ENCODE measurements around the gene KCNA2.

The KCNA2 gene

DNA sequence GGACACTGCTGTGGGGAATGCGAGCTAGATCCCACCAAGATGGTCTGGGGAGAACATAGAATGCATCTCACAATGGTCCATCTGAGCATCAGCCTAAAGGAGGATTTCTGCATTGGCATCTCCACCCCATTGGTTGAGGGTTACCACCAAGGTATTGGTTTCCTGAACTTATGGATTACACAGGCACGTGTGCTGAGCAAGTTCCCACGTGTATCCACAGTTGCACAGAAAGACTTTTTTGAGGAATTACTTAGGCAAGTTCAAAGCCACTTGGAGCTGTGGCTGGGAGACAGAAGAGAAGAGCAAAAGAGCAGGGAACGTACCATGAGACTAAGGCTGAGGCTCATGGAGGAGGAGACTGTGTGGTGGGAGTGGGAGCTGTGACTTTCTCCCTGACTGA lies 43.1 kb downstream of the KCNA2 start:
- no peak for DNase-seq

- DNase-seq, result no peak
These were observed 44.6 kb downstream of the KCNA2 start for GRCh38 chr1:110561596-110561995.

DNA sequence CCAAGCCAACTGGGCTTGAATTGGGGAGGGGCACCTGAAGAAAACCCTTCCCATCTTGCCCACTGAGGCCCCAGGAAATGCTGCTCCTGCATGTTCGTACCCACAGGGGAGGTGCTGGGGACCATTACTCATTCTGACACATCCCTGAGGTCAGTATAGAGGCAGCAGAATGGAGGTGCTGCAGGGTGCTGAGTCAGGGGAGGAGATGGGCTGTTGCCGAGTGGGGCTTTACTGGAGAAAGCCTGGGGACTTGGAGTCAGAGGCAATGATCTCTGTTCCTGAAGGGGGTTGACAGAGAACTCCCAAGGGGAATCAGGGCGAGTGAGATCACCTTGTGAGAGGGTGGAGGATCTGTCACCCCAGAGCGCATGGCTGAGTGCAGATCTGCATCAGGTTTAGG lies 47.0 kb downstream of the KCNA2 start:
- no peak for DNase-seq

DNA sequence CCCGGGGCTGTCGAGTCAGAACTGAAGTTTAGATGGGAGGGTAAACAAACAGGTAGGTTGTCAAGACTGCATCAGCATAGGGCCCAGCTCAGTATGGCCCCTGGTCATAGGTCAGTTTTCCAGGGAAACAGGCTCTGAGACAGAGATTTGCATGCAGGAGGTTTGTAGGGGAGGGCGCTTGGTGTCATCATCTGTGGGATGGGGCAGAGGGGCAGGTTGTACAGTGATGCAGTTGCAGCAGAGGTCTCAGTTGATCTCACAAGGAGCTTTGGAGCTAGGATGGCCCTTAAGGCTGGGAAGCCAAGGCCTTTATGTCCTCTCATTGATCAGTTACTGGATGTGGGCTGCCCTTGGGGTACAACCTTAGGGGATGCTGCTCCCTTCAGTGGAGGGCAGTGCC lies 48.7 kb downstream of the KCNA2 start:
- no peak for DNase-seq

- DNase-seq, result no peak
These were observed 49.7 kb downstream of the KCNA2 start for GRCh38 chr1:110556471-110556807.

GRCh38 chr1:110555807-110556470 lies 50.2 kb downstream of the KCNA2 start:
- no peak for DNase-seq

GRCh38 chr1:110554871-110555801 lies 51.0 kb downstream of the KCNA2 start:
- DNase-seq, result peak; percentile 19 to 41 (median 38)

DNA sequence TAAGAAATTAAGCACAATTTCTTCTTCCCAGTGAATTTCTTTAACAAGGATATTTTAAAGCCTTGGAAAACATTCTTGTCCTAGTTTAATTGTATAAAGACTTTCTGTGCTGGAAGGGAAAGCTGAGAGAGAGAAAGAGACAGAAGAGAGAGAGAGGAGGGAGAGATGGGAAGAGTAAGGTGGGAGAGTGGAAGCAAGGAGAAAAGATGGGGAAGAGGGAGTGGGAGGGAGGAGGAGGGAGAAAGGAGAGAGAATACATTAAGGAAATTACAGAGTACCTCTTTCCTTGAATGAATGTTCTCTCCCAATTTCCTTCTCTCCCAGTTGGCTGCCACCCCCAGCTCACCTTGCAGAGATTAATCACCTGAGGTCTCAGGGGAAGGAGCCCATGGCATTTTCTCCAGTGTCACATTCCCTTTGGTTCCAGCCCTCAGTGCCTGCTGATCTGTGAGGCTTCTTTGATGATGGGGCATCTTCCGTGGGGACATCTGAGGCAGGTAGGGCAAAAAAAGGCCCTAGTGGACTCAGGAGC lies 54.8 kb downstream of the KCNA2 start:
- DNase-seq, result no peak

DNA sequence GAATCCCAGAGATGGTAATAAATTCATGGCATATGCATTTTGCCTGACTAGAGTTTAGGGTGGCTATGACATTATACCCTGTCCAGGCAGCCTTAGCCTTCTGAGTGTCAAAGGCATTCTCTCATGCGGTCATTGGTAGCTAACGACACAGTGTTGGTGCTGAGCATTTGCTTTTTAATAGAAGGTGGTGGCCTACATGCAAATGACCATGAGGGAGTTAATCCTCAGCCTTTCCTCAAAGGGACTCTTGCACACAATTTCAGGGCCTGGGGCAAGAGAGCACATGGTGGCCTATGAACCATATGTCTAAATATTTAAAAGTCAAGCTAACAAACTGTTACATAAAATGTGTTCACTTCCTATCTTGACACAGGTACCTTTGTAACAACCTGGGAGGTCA lies 56.3 kb downstream of the KCNA2 start:
- no peak for DNase-seq

DNA sequence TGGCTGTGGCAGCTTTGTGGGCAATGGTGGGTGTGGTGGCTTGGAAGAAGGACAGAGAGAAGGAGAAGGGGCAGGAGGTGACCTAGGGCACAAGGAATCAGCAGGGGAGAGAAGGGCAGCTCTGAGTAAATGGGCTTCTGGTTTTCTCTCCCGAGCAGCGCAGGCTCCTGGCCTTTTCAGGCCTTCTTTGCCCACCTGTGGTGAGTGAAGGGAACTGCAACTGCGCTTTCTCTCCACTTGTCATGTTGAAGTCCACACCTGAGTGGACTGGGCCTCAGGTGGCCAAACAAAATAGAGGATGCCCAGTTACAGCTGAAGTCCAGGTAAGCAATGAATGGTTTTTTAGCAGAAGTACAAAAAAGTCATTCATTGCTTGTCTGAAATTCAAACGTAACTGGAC lies 57.8 kb downstream of the KCNA2 start:
- DNase-seq, result no peak

GRCh38 chr1:110547017-110547416 lies 59.1 kb downstream of the KCNA2 start:
- no peak for DNase-seq

GRCh38 chr1:110545492-110545891 lies 60.7 kb downstream of the KCNA2 start:
- no peak for DNase-seq

- no peak for DNase-seq
These were observed 61.4 kb downstream of the KCNA2 start for GRCh38 chr1:110544753-110545152.
